GM18498 (cell line): ENCODE measurements around the gene TIMP2.
"Not testable (repeated sequence)": the region's sequence is repeated elsewhere in the genome, so short reads cannot be mapped to it uniquely, and the experiment has no call there.

Experiments
- ATAC-seq: cut with Tn5 transposase; IDR thresholded peaks from one replicate; pipeline ENCODE4 v1.9.1; 2021; ENCODE audit warnings: mild to moderate bottlenecking, moderate library complexity; ENCODE audit not compliant: unreplicated experiment

TIMP2 gene

DNA sequence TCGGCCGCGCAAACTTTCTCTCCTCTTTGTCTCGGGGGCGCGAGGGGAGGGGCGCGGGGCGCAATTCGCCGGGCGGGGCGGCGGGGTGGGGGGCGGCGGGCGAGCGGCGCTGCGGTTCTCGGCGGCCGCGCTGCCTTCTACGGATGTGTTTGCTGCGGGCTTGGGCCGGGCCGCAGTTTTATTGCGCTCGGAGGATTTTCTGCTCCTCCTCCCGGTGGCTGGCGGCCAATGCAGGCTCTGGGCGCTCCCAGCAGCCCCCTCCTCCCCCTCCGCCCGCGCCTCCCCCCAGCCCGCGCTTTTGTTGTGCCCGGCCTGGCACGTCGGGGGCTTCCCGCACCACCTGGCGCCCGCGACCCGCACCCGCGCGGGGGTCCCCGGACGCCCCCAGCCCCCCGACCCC, at the start of gene TIMP2:
TIMP2 (minus strand) TSS at position 154 of the 400 bp plus-strand sequence. CDS start 299 bp downstream, outside the sequence.
- ATAC-seq, result no peak

GRCh38 chr17:78973792-78974520, 48.8 kb upstream of the TIMP2 start:
- ATAC-seq, result no peak

GRCh38 chr17:78973196-78973595, 48.0 kb upstream of the TIMP2 start:
- no peak for ATAC-seq

- ATAC-seq, result no peak
Observed at GRCh38 chr17:78972507-78973105, 47.4 kb upstream of the TIMP2 start.

DNA sequence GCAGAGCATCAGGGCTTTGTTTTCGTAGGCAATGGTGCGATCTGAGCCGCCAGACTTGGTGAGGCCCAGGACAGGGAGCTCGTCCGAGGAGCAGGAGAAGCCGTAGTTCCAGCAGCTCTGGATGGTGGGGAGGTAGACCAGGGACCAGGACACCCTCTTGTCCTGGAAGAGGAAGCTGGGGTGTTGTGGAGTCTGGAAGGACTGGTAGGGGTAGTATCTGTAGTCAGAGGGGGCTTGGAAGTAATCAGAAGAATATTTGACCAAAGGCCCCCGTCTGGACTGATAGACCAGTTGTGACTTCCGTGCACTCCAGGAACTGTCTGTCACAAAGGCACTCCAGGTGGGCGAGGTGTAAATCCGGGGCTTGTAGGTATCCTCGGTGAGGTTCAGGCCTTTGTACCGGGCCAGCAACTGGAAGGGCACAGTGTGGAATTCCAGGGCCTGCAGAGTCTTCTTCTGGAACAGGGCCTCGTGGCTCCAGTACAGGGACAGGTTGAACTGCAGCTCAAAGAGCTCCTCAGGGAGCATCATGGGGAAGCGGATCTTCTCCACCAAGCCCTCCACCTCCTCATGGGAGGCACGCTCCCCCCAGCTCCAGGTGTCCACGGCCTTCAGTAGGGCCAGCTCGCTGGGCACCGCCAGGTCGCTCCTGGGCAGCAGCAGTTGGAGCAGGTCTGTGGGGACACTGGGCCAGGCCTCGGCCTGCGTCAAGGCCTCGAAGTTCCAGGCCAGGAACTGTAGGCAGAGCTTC, 46.7 kb upstream of the TIMP2 start:
- ATAC-seq, result no peak

DNA sequence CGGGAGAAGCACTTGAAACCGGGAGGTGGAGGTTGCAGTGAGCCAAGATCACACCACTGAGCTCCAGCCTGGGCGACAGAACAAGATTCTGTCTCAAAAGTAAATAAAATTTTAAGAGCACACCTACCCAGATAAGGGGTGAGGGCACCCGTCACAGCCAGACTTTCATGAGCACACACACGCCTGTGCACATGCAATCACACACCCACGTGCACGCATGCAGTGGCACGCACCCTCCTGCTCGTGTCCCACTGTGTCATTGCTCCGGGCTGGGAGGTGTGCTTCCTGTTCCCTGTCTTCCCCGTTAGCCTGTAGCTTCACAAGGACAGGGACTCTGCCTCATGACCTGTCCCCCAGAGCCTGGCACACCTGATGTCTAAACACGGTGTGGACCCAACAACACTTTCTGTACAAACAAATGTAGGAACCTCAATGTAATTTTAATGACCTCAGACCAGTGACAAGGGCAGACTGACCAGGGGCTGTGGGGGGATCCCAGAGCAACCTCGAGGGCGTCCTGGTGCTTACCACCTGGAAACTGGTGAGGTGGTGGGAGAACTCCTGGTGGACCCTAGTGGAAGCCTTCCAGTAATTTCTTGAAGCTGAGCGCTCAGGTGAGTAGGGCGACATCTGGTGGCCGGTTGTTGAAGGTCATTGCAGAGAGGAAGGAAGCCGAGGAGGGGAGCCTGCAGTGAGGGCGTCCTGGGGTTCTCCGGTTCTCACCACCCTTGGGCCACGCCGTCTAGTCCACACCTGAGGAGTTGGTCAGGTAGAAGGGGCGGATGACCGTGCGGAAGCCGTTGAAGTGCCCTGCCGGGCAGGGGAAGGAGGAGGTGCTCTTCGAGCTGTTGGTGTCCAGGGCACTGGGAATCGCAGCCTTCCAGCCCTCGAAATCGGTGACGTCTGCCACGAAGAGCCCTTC, 45.9 kb upstream of the TIMP2 start:
- no peak for ATAC-seq

GRCh38 chr17:78969865-78970264, 44.7 kb upstream of the TIMP2 start:
- ATAC-seq, result no peak

DNA sequence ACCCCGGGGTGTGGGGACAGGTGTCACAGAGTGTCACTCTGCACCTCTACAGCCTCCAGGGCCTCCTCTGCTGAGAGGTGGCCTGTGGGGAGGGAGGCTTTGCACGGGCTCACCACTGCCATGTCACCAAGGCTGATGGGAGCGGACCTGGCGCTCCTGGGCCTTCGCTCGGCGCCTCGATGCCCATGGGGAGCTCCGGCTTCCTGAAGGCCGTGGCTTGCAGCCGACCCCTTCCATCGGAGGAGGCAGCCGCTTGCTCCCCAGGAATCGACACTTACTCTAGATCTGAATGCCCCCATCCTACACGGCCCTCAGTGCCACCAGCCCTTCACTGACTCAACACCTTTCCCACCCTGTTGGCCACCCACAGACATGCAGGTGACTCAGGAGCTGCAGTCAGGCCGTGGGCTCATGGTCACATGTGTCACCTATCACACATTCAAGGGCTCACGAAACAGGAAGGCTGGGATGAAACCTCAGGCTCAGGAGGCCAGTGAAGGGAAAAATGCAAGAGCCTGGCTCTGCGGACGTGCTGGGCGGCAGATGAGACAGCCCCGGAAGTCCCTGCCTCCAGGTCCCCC, 42.7 kb upstream of the TIMP2 start:
- ATAC-seq, result no peak

DNA sequence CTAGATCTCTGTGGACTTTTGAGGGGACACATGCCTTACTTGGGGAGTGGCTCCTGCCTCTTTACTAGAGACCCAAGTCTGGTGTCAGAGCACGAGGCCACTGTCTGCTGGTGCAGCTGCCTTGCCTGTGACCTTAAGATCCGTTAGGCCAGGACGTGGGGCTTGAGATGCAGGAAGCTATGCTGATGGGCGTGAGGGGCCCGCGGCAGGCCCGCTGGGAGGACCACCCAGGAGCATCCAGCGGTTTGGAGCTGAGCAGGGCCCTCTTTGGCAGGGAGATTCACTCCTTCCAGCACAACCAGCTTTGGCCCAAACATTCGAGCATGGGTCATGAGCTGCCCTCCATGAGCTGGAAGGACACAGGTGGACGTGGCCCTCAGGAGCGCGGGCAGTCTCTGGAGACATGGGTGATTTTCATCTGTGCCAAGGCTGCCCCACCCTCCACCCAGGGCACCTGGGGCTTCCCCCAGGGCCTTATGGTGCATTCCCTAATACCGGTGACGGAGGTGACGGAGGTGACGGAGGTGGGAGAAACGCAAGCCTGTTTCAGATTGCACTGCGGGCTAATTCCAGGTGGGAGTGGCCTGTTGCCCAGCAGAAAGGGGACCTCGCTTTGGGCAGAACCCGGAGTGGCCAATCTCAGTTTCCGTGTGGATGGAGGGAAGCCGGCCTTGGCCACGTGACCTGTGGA, 41.9 kb upstream of the TIMP2 start:
- no peak for ATAC-seq

DNA sequence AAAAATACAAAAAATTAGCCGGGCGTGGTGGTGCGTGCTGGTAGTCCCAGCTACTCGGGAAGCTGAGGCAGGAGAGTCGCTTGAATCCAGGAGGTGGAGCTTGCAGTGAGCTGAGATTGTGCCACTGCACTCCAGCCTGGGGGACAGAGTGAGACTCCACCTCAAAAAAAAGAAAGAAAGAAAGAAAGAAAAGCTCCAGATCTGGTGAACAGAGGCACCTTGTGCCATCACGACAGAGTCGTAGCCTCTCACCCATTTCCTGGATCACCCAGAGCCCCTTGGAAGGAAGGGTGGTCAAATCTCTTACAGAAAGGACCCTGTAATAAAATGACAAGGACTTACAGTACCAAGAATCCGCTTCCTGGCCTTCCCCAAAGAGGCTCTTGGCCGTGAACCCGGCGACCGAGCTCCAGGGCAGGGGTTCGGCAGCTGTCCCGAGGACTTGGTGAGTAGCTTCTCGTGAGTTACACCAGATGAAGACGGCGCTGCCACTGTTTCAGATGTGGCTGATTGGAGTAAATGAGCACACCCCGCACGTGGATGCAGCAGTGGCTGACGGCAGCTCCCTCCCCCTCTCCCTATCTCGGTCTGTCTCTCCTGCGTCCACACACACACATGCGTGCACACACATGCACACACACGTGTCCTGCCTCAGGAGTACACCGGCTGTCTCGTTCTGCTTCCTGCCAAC, 41.1 kb upstream of the TIMP2 start:
- no peak for ATAC-seq

- no peak for ATAC-seq
Observed at GRCh38 chr17:78965491-78965924, 40.3 kb upstream of the TIMP2 start.

DNA sequence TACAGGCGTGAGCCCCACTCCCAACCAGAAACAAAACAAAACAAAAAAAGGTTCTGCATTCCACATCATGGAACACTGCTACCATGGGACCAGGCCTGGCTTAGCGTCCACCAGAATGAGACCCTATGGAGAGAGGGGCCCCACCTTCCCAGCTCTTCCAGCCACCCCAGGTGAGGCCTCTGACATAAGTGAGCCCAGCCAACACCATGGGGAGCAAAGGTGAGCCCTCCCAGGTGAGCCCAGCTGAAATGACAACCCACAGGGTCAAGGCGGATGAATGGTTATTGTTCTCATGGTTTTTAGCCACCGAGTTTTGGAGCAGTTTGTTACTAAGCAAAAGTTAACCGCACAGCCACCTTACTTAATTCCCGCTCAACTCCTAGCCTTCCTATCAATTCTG, 38.2 kb upstream of the TIMP2 start:
- ATAC-seq, result no peak

DNA sequence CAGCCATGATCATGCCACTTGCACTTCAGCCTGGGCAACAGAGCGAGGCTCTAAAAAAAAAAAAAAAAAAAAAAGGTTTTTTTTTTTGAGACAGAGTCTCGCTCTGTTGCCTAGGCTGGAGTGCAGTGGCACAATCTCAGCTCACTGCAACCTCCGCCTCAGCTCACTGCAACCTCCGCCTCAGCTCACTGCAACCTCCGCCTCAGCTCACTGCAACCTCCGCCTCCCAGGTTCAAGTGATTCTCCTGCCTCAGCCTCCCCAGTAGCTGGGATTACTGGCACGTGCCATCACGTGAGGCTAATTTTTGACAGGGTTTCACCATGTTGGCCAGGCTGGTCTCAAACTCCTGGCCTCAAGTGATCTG, 37.8 kb upstream of the TIMP2 start:
- not testable (repeated sequence) for ATAC-seq

- no peak for ATAC-seq
Observed at GRCh38 chr17:78962345-78962983, 37.3 kb upstream of the TIMP2 start.

- no peak for ATAC-seq
Observed at GRCh38 chr17:78961571-78961970, 36.4 kb upstream of the TIMP2 start.

DNA sequence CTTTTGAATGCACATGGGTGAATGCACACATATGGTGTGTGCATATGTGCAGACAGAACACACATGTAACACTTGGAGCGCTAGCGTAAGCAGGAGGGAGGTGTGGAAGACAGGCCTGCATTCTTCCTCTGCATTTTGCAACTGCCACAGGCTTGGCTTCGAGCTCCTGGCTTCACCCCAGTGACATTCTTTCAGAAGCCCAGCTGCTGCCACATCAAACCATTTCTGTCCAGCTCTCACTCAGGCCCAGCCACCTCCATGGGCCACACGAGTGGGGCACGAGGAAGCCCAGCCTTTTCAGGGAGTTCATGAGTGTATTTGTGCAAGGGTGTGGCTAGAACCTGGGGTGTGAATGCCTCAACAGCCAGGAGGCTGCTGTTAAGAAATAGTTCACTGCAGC, 35.7 kb upstream of the TIMP2 start:
- no peak for ATAC-seq

DNA sequence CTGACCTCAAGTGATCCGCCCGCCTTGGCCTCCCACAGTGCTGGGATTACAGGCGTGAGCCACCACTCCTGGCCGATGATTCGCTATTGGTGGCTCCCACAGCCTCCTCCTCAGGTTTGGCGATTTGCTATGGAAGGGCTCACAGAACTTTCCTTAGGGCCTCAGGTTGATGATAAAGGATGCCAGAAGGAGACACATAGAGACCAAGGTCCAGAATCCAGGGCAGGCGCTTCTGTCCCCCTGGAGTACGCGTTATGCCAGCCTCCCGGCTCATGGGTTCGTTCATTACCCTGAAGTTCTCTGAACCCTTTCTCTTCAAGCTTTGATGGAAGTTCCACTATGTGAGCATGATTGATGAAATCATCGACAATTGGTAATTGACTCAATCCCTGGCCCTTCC, 34.6 kb upstream of the TIMP2 start:
- no peak for ATAC-seq

- no peak for ATAC-seq
Observed at GRCh38 chr17:78958641-78959127, 33.5 kb upstream of the TIMP2 start.

DNA sequence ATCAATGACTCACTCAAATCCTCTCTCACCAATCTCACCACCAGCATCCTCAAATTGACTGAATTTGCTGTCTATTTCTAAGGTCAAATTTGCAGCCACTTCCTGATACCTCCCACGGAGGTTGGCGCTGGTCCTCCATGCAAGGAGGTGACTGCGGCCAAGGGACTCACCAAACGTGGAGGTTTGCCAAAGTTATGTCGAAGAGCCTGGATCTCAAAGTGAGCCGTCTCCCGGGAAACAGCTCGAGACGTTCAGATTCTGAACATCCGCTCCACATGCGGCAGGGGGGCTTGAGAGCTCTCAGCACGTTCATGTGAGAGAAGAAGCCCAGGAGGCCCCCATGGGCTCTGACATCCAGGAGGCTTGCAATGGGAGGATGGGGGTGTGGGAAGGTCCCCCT, 31.9 kb upstream of the TIMP2 start:
- no peak for ATAC-seq
